Esophagus squamous epithelium (tissue), 5 donors: ENCODE data around the gene MCCD1. TPM values are rescaled to one million over a fixed set of nuclear protein-coding genes. Genes with fewer than 3 reads are reported as not detected.

ENCODE experiments used
- DNase-seq: peaks from one replicate; lab custom pipeline; 2025; lab: John Stamatoyannopoulos, UW
- H3K27ac ChIP-seq, 4 donors: fragments of 200-600 bp; sonication (generic); one replicate each; pipeline ENCODE4 v1.5.1; 2016 to 2019; ENCODE audit warnings: mild to moderate bottlenecking in 1 of 4
- H3K27me3 ChIP-seq, 4 donors: fragments of 200-600 bp; sonication (generic); 1 replicate in 3 of 4; 2 replicates in 1 of 4; pipeline versions ENCODE4 v1.5.1 to v1.6.0; 2017 to 2021; ENCODE audit warnings: antibody characterized with exemption in 1 of 4
- H3K36me3 ChIP-seq, 3 donors: fragments of 200-600 bp; sonication (generic); one replicate each; pipeline ENCODE4 v1.5.1; 2016 to 2019
- H3K4me1 ChIP-seq, 3 donors: fragments of 200-600 bp; sonication (generic); one replicate each; pipeline ENCODE4 v1.5.1; 2017 to 2019
- H3K4me3 ChIP-seq, 4 donors: fragments of 200-600 bp; sonication (generic); 1 replicate in 3 of 4; 2 replicates in 1 of 4; pipeline ENCODE4 v1.5.1; 2016 to 2019; ENCODE audit warnings: mild to moderate bottlenecking in 2 of 4, moderate library complexity in 1 of 4
- H3K9me3 ChIP-seq, 3 donors: fragments of 200-600 bp; sonication (generic); one replicate each; pipeline ENCODE4 v1.5.1; 2016 to 2019
- CTCF ChIP-seq, 6 experiments: fragments of 450-650 bp in 4 of 6; fragments of 200-600 bp in 2 of 6; sonication (generic) in 2 of 6; IDR thresholded peaks; one replicate each; pipeline ENCODE4 v1.5.1; 2016 to 2019; ENCODE audit warnings: antibody characterized with exemption in 6 of 6, mild to moderate bottlenecking in 4 of 6, moderate library complexity in 4 of 6
- POLR2A ChIP-seq, 4 donors: fragments of 450-650 bp; IDR thresholded peaks; one replicate each; pipeline ENCODE4 v1.6.1; 2017; ENCODE audit warnings: antibody characterized with exemption in 4 of 4, mild to moderate bottlenecking in 4 of 4, moderate library complexity in 3 of 4
- WGBS, 2 donors: methylation state at CpG; one replicate each; pipeline ENCODE4 v1.1.5; 2018; 5-methylcytosine and 5-hydroxymethylcytosine counted together
- intact Hi-C: fragments of 100-400 bp; cut with DNase I; formaldehyde crosslinking; loops from one replicate; pipeline ENCODE4 v1.15.0; 2022
- small RNA-seq, 4 donors: library from RNA; depleted of rRNA; stranded (forward); fragments of <200 nt; gene quantifications; one replicate each; pipeline ENCODE3, GENCODE V24; 2016
- total RNA-seq, 4 donors: library from RNA; depleted of rRNA; stranded (reverse); fragments of >200 nt; gene quantifications; one replicate each; pipeline ENCODE4 v1.1.0, GENCODE V29; 2016
- donor health status: DM: yes; HTN: yes; CAD: no.

Gene MCCD1
- total RNA-seq, 4 donors from 2014 or later, result not detected

- TF ChIP-seq POLR2A (IDR thresholded peaks at IDR 0.05) (no peak), CTCF (IDR thresholded peaks at IDR 0.05) (no peak)
- Histone ChIP-seq H3K9me3 (no peaks in the 10 kb centered on the region), H3K4me1 (peaks cover 10 to 29% (median 16%) of the 10 kb centered on the region in 3 donors), H3K27me3 (peaks cover 0 to 12% (median 0%) of the 10 kb centered on the region in 4 donors), H3K27ac (peak overlapping the region in 2 of 4 donors; percentile 39 to 75), H3K4me3 (peak overlapping the region in 2 of 4 donors; percentile 37 to 57), H3K36me3 (no peaks in the 10 kb centered on the region)
- 65 to 72% methylated on average over 8 to 9 of the region's 19 CpGs for WGBS, 2 donors
- no peak for DNase-seq
- intact Hi-C loops, result no loop called here
Measured at GRCh38 chr6:31576897-31577578, 48.3 kb downstream of the MCCD1 start.

DNA sequence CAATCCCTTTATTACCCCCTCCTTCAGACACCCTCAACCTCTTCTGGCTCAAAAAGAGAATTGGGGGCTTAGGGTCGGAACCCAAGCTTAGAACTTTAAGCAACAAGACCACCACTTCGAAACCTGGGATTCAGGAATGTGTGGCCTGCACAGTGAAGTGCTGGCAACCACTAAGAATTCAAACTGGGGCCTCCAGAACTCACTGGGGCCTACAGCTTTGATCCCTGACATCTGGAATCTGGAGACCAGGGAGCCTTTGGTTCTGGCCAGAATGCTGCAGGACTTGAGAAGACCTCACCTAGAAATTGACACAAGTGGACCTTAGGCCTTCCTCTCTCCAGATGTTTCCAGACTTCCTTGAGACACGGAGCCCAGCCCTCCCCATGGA lies 48.8 kb downstream of the MCCD1 start:
- Histone ChIP-seq H3K27me3 (peaks cover 0 to 15% (median 0%) of the 10 kb centered on the region in 4 donors), H3K4me1 (peaks cover 15 to 34% (median 16%) of the 10 kb centered on the region in 3 donors), H3K9me3 (no peaks in the 10 kb centered on the region), H3K27ac (no peak overlapping the region), H3K4me3 (peak overlapping the region in 2 of 4 donors; percentile 37 to 38), H3K36me3 (no peaks in the 10 kb centered on the region)
- no peak for DNase-seq
- intact Hi-C loops, result no loop called here
- WGBS, 2 donors, result 68 to 94% methylated on average over 2 to 3 of the region's 3 CpGs
- no peak for TF ChIP-seq POLR2A (IDR thresholded peaks at IDR 0.05)
- no peak for TF ChIP-seq CTCF (IDR thresholded peaks at IDR 0.05)

DNA sequence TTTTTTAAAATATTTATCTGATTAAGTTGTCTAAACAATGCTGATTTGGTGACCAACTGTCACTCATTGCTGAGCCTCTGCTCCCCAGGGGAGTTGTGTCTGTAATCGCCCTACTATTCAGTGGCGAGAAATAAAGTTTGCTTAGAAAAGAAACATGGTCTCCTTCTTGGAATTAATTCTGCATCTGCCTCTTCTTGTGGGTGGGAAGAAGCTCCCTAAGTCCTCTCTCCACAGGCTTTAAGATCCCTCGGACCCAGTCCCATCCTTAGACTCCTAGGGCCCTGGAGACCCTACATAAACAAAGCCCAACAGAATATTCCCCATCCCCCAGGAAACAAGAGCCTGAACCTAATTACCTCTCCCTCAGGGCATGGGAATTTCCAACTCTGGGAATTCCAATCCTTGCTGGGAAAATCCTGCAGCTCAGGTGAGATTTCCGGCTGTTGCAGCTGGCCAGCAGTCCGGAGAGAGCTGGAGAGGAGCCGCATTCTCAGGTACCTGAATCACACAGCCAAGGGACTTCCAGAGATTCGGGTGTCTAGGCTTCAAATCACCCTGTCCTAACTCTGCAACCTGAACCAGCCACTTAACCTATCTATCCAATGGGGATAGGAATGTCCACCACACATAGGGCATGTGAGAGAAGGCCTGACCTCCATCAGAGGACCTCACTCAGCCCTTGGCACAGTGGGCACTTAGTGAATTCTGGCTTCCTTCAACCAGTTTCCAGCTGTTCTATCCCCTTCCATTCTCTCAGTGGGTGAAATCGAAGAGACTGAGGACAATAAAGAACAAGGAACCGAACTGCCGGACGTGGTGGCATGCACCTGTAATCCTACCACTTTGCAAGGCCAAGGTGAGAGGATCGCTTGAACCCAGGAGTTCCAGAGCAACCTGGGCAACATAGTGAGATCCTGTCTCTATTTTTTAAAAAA lies 49.7 kb downstream of the MCCD1 start:
- no peak for DNase-seq
- no peaks in the 10 kb centered on the region for H3K9me3 ChIP-seq
- H3K27me3 ChIP-seq, result peaks cover 0 to 15% (median 0%) of the 10 kb centered on the region in 4 donors
- no peaks in the 10 kb centered on the region for H3K36me3 ChIP-seq
- intact Hi-C loops, result no loop called here
- H3K4me1 ChIP-seq, result peaks cover 16 to 37% (median 18%) of the 10 kb centered on the region in 3 donors
- WGBS, 2 donors, result 53 to 67% methylated on average over 11 of the region's 12 CpGs
- H3K27ac ChIP-seq, result no peak overlapping the region
- TF ChIP-seq POLR2A (IDR thresholded peaks at IDR 0.05) (no peak), CTCF (IDR thresholded peaks at IDR 0.05) (no peak)
- no peak overlapping the region for H3K4me3 ChIP-seq

GRCh38 chr6:31579119-31579505 lies 50.4 kb downstream of the MCCD1 start:
- peaks cover 0 to 12% (median 0%) of the 10 kb centered on the region in 4 donors for H3K27me3 ChIP-seq
- intact Hi-C loops, result no loop called here
- no peak for TF ChIP-seq POLR2A (IDR thresholded peaks at IDR 0.05)
- TF ChIP-seq CTCF (IDR thresholded peaks at IDR 0.05), result no peak
- no peaks in the 10 kb centered on the region for H3K36me3 ChIP-seq
- no peak for DNase-seq
- no peaks in the 10 kb centered on the region for H3K9me3 ChIP-seq
- H3K4me3 ChIP-seq, result no peak overlapping the region
- peaks cover 16 to 37% (median 18%) of the 10 kb centered on the region in 3 donors for H3K4me1 ChIP-seq
- no peak overlapping the region for H3K27ac ChIP-seq
- 78 to 87% methylated on average over 3 of the region's 3 CpGs for WGBS, 2 donors

Small RNA genes within 50 kb of the gene (small RNA-seq; reads per million reads assigned to genes)
- 0 reads per million in 4 donors for gene AL663061.1
- 0 reads per million in 4 donors for gene RF00019
- 239 to 675 (median 297) reads per million in 4 donors for gene SNORD117
- 0 reads per million in 4 donors for gene SNORD84

Other genes with a start within 250 kb of the MCCD1 start
- 1,000 to 10,000 TPM in 1 of 4 donors, 100 to 1,000 TPM in 3; 193 to 1,414 (median 554) TPM for gene HLA-B, start 171.8 kb upstream of the MCCD1 start, total RNA-seq
- gene MICA, start 125.4 kb upstream of the MCCD1 start, total RNA-seq, result 10 to 100 TPM in 1 of 4 donors, 1 to 10 TPM in 3; 7.5 to 10.1 (median 8.8) TPM
- gene MICB, start 30.8 kb upstream of the MCCD1 start, total RNA-seq, result 1 to 10 TPM in 3 of 4 donors, under 1 TPM in 1; 0.23 to 2.6 (median 2.1) TPM
- 100 to 1,000 TPM; 173 to 320 (median 259) TPM for gene DDX39B, start 13.0 kb downstream of the MCCD1 start, total RNA-seq
- 1 to 10 TPM in 1 of 4 donors, under 1 TPM in 1, not detected in 2; 0.21 to 2.1 TPM for gene ATP6V1G2, start 17.6 kb downstream of the MCCD1 start, total RNA-seq
- 10 to 100 TPM in 3 of 4 donors, 1 to 10 TPM in 1; 7.8 to 25.2 (median 16.7) TPM for gene NFKBIL1, start 18.6 kb downstream of the MCCD1 start, total RNA-seq
- not detected for gene LTA, start 43.3 kb downstream of the MCCD1 start, total RNA-seq
- gene TNF, start 46.6 kb downstream of the MCCD1 start, total RNA-seq, result under 1 TPM in 3 of 4 donors, not detected in 1; 0.27 to 0.95 (median 0.61) TPM
- gene LTB, start 53.5 kb downstream of the MCCD1 start, total RNA-seq, result 1 to 10 TPM in 2 of 4 donors, under 1 TPM in 2; 0.53 to 2.3 (median 1.1) TPM
- 10 to 100 TPM in 1 of 4 donors, 1 to 10 TPM in 1, under 1 TPM in 1, not detected in 1; 0.49 to 50.4 (median 5.1) TPM for gene LST1, start 57.3 kb downstream of the MCCD1 start, total RNA-seq
- gene NCR3, start 64.0 kb downstream of the MCCD1 start, total RNA-seq, result not detected
- 10 to 100 TPM in 2 of 4 donors, 1 to 10 TPM in 2; 2.4 to 30.7 (median 15.1) TPM for gene AIF1, start 86.3 kb downstream of the MCCD1 start, total RNA-seq
- gene PRRC2A, start 91.8 kb downstream of the MCCD1 start, total RNA-seq, result 10 to 100 TPM; 42.8 to 84.9 (median 67.7) TPM
- 100 to 1,000 TPM; 129 to 217 (median 163) TPM for gene BAG6, start 123.7 kb downstream of the MCCD1 start, total RNA-seq
- 1 to 10 TPM in 2 of 4 donors, under 1 TPM in 2; 0.67 to 2.1 (median 1.1) TPM for gene APOM, start 126.9 kb downstream of the MCCD1 start, total RNA-seq
- 10 to 100 TPM; 28.8 to 34.4 (median 31.7) TPM for gene C6orf47, start 131.8 kb downstream of the MCCD1 start, total RNA-seq
- gene GPANK1, start 136.0 kb downstream of the MCCD1 start, total RNA-seq, result 10 to 100 TPM in 2 of 4 donors, 1 to 10 TPM in 2; 6.9 to 16.0 (median 10.9) TPM
- 100 to 1,000 TPM; 155 to 204 (median 186) TPM for gene CSNK2B, start 137.1 kb downstream of the MCCD1 start, total RNA-seq
- gene LY6G5B, start 141.0 kb downstream of the MCCD1 start, total RNA-seq, result 1 to 10 TPM in 3 of 4 donors, under 1 TPM in 1; 0.70 to 9.5 (median 4.5) TPM
- gene LY6G5C, start 152.1 kb downstream of the MCCD1 start, total RNA-seq, result under 1 TPM in 2 of 4 donors, not detected in 2; 0.57 to 0.83 TPM
- 10 to 100 TPM; 38.5 to 43.3 (median 40.1) TPM for gene ABHD16A, start 174.4 kb downstream of the MCCD1 start, total RNA-seq
- not detected for gene LY6G6F, start 177.9 kb downstream of the MCCD1 start, total RNA-seq
- gene LY6G6D, start 186.4 kb downstream of the MCCD1 start, total RNA-seq, result not detected
- 10 to 100 TPM in 1 of 4 donors, 1 to 10 TPM in 2, under 1 TPM in 1; 0.53 to 14.6 (median 2.4) TPM for gene LY6G6C, start 192.8 kb downstream of the MCCD1 start, total RNA-seq
- 1 to 10 TPM in 1 of 4 donors, under 1 TPM in 3; 0.12 to 1.4 (median 0.73) TPM for gene MPIG6B, start 194.4 kb downstream of the MCCD1 start, total RNA-seq
- 10 to 100 TPM; 16.4 to 59.3 (median 28.2) TPM for gene DDAH2, start 200.3 kb downstream of the MCCD1 start, total RNA-seq
- 100 to 1,000 TPM; 289 to 440 (median 365) TPM for gene CLIC1, start 207.6 kb downstream of the MCCD1 start, total RNA-seq
- 1 to 10 TPM; 2.3 to 7.9 (median 6.8) TPM for gene MSH5, start 211.0 kb downstream of the MCCD1 start, total RNA-seq
- gene SAPCD1, start 233.7 kb downstream of the MCCD1 start, total RNA-seq, result 1 to 10 TPM in 2 of 4 donors, under 1 TPM in 2; 0.45 to 2.9 (median 1.1) TPM
- under 1 TPM; 0.22 to 0.80 (median 0.58) TPM for gene VWA7, start 248.4 kb downstream of the MCCD1 start, total RNA-seq